Stomach (tissue), 9 donors: Measurements from ENCODE around the gene NOTO. TPM values are rescaled to one million over a fixed set of nuclear protein-coding genes. Genes with fewer than 3 reads are reported as not detected.

Experiments used
- DNase-seq, 2 donors: peaks; one replicate each; pipeline versions ENCODE4 v3.0.0 to v3.0.0-alpha.2; 2013 to 2019
- H3K27ac ChIP-seq, 5 donors: fragments of 200-600 bp in 4 of 5; sonication (generic) in 4 of 5; one replicate each; pipeline ENCODE4 v1.5.1; 2013 to 2019; ENCODE audit warnings: mild to moderate bottlenecking in 1 of 5, moderate library complexity in 1 of 5
- H3K27me3 ChIP-seq, 3 donors: fragments of 200-600 bp; sonication (generic); one replicate each; pipeline ENCODE4 v1.5.1; 2017 to 2019; ENCODE audit warnings: mixed run types in 1 of 3
- H3K36me3 ChIP-seq, 4 donors: fragments of 200-600 bp; sonication (generic); 1 replicate in 3 of 4; 2 replicates in 1 of 4; pipeline ENCODE4 v1.5.1; 2016 to 2019
- H3K4me1 ChIP-seq, 4 donors: fragments of 200-600 bp; sonication (generic); one replicate each; pipeline ENCODE4 v1.5.1; 2016 to 2019
- H3K4me3 ChIP-seq, 4 donors: fragments of 200-600 bp; sonication (generic) in 3 of 4; one replicate each; pipeline ENCODE4 v1.5.1; 2016 to 2019; ENCODE audit warnings: mild to moderate bottlenecking in 1 of 4
- H3K9me3 ChIP-seq, 4 donors: fragments of 200-600 bp; sonication (generic); one replicate each; pipeline ENCODE4 v1.5.1; 2016 to 2019
- EP300 ChIP-seq: sonication (generic); formaldehyde crosslinking; IDR thresholded peaks from one replicate; pipeline ENCODE4 v1.6.1; 2017; ENCODE audit warnings: antibody characterized with exemption
- POLR2A ChIP-seq, 4 donors: fragments of 450-650 bp; IDR thresholded peaks; one replicate each; pipeline ENCODE4 v1.6.1; 2016; ENCODE audit warnings: antibody characterized with exemption in 4 of 4, control low read depth in 2 of 4, mild to moderate bottlenecking in 1 of 4, moderate library complexity in 1 of 4
- POLR2AphosphoS5 ChIP-seq, 3 donors: sonication (generic); formaldehyde crosslinking; IDR thresholded peaks; one replicate each; pipeline ENCODE4 v1.6.1; 2016; ENCODE audit warnings: antibody characterized with exemption in 3 of 3
- WGBS, 5 donors: extraction: QIAGEN DNeasy Blood & Tissue Kit in 3 of 5; methylation state at CpG; one replicate each; pipeline versions ENCODE4 v1.1.5 to v1.1.7; 2013 to 2018; 5-methylcytosine and 5-hydroxymethylcytosine counted together
- intact Hi-C: fragments of 100-400 bp; cut with DNase I; formaldehyde crosslinking; loops from one replicate; pipeline ENCODE4 v1.15.1; 2023; ENCODE audit warnings: low total_unique reads
- polyA plus RNA-seq, 3 donors: library from polyadenylated mRNA; stranded (reverse); fragments of 200-250 nt; gene quantifications; one replicate each; pipeline ENCODE4 v1.2.3, GENCODE V29; 2013
- total RNA-seq, 5 donors: library from RNA; depleted of rRNA; stranded (reverse); fragments of >200 nt; gene quantifications; one replicate each; pipeline versions ENCODE4 v1.1.0 to v1.2.3, GENCODE V29; 2014 to 2016
- TF ChIP-seq, protein P1 (sequence below), 7 experiments: fragments of 450-650 bp in 4 of 7; fragments of 200-600 bp in 3 of 7; sonication (generic) in 3 of 7; IDR thresholded peaks; one replicate each; pipeline ENCODE4 v1.5.1; 2016 to 2019; ENCODE audit warnings: antibody characterized with exemption in 7 of 7, control low read depth in 2 of 7, mild to moderate bottlenecking in 1 of 7
- donor health status: healthy with polysubstance abuse.
- donor health status: Bipolar disorder and iron deficiency.
- donor health status: healthy.

The NOTO gene
- total and polyA plus RNA-seq, 8 donors, result 0.25 to 0.31 TPM; not detected in 6

DNA sequence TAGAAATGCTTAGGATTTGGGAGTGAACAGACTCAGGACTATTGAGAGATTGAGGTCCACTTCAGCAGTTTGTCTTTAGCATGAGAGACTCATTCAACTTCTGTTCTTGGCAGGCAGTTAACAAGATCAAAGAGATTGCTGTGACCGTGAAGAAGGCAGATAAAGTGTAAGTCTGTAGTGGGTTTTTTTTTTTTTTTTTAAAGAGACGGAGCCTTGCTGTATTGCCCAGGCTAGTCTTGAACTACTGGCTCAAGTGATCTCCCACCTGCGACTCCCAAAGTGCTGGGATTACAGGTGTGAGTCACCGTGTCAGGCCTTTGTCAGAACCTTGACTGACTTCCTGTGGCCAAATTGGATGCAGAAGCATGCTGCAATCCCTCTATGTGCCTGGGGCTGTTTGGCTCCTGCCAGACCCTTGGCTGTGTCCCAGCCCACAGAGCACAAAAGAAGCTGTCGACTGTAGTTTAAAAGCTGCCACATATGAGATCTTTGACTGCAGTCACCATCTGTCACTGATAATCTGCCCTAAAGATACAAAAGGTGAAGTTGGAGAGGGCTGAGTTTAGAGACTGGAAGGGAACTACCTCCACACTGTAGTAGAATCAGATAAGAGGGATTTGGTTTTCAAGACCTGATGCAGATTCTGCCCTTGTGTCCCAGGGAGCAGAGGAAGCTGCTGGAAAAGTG is 41.7 kb downstream of the NOTO start:
- peaks cover 89 to 100% (median 99%) of the 10 kb centered on the region in 4 donors for H3K36me3 ChIP-seq

DNA sequence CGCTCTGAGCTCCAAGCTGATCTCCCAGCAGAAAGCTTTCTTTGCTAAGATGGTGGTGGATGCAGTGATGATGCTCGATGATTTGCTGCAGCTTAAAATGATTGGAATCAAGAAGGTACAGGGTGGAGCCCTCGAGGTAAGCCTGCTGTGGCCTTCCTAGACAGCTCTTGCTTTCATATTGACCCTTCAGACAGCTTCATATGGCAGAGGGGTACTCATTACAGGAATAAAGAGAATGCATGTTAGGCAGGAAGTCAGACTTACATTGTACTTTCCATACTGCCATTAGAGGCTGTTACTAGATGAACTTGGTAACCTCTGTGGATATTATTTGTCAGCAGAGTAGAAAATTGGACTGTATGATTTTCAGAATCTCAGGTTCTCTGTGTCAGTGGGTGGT is 42.2 kb downstream of the NOTO start:
- Histone ChIP-seq H3K4me1 (peaks cover 0 to 3% (median 0%) of the 10 kb centered on the region in 4 donors), H3K36me3 (peaks cover 92 to 100% (median 99%) of the 10 kb centered on the region in 4 donors), H3K27ac (no peak overlapping the region), H3K4me3 (no peak overlapping the region), H3K9me3 (no peaks in the 10 kb centered on the region), H3K27me3 (no peaks in the 10 kb centered on the region)
- WGBS, 5 donors, result 86 to 97% (median 88%) methylated on average over 3 of the region's 3 CpGs
- intact Hi-C loops, result no loop called here
- TF ChIP-seq, protein P1, sequence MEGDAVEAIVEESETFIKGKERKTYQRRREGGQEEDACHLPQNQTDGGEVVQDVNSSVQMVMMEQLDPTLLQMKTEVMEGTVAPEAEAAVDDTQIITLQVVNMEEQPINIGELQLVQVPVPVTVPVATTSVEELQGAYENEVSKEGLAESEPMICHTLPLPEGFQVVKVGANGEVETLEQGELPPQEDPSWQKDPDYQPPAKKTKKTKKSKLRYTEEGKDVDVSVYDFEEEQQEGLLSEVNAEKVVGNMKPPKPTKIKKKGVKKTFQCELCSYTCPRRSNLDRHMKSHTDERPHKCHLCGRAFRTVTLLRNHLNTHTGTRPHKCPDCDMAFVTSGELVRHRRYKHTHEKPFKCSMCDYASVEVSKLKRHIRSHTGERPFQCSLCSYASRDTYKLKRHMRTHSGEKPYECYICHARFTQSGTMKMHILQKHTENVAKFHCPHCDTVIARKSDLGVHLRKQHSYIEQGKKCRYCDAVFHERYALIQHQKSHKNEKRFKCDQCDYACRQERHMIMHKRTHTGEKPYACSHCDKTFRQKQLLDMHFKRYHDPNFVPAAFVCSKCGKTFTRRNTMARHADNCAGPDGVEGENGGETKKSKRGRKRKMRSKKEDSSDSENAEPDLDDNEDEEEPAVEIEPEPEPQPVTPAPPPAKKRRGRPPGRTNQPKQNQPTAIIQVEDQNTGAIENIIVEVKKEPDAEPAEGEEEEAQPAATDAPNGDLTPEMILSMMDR (IDR thresholded peaks at IDR 0.05), result no peak
- TF ChIP-seq POLR2A (IDR thresholded peaks at IDR 0.05), result no peak
- TF ChIP-seq POLR2AphosphoS5 (IDR thresholded peaks at IDR 0.05), result no peak
- TF ChIP-seq EP300, result no peak
- DNase-seq, result no peak

More for the DNA sequence above, 41.7 kb downstream of the NOTO start:
- Histone ChIP-seq H3K9me3 (no peaks in the 10 kb centered on the region), H3K4me1 (peaks cover 0 to 9% (median 2%) of the 10 kb centered on the region in 4 donors), H3K27me3 (no peaks in the 10 kb centered on the region), H3K4me3 (no peak overlapping the region), H3K27ac (no peak overlapping the region)
- 36 to 56% (median 39%) methylated on average over 5 of the region's 5 CpGs for WGBS, 5 donors
- TF ChIP-seq POLR2A (IDR thresholded peaks at IDR 0.05) (no peak), POLR2AphosphoS5 (IDR thresholded peaks at IDR 0.05) (no peak), EP300 (no peak)
- TF ChIP-seq, protein P1 (IDR thresholded peaks at IDR 0.05), result no peak
- DNase-seq, result no peak
- intact Hi-C loops, result no loop called here

DNA sequence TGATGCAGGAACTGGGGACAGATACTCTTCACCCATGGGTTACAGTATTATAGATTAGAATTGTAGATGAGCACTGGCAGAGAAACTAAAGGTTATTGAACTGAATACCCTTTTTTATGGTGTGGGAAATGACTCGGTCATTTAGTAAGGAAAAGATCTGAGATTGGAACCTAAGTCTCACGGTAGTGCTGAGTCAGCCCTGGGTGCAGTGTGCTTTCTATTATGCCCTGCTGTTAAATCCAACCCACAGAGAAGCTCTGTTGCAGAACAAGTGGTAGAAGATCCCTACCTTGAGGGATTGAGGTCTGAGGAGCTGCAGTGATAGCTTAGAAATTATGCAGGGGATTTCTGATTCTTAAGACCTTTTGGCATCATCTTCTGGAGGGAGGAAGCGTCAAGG is 44.5 kb downstream of the NOTO start:
- 78 to 87% (median 82%) methylated on average over 3 of the region's 3 CpGs for WGBS, 5 donors
- DNase-seq, result no peak
- intact Hi-C loops, result no loop called here
- no peak overlapping the region for H3K27ac ChIP-seq
- peaks cover 95 to 100% (median 99%) of the 10 kb centered on the region in 4 donors for H3K36me3 ChIP-seq
- H3K9me3 ChIP-seq, result no peaks in the 10 kb centered on the region
- no peaks in the 10 kb centered on the region for H3K4me1 ChIP-seq
- H3K4me3 ChIP-seq, result no peak overlapping the region
- TF ChIP-seq, protein P1 (IDR thresholded peaks at IDR 0.05), result no peak
- TF ChIP-seq EP300, result no peak
- TF ChIP-seq POLR2A (IDR thresholded peaks at IDR 0.05), result no peak
- no peak for TF ChIP-seq POLR2AphosphoS5 (IDR thresholded peaks at IDR 0.05)
- H3K27me3 ChIP-seq, result no peaks in the 10 kb centered on the region

DNA sequence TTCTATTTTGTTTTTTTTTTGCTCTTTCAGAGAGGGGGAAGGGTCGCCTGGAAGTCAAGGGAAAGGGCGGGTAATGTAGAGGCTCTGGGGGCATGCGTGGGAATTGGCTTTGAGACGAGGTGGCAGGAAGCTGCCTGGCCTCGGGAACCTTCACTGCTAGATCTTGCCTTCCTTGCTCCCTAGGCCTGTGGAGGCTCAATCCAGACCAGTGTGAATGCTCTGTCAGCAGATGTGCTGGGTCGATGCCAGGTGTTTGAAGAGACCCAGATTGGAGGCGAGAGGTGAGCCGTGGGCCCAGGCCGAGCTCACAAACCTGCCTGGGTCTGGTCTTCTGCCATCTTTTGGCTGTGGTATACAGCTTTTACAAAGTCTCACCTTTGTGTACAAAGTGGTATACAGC is 47.3 kb downstream of the NOTO start:
- TF ChIP-seq POLR2A (IDR thresholded peaks at IDR 0.05) (no peak), POLR2AphosphoS5 (IDR thresholded peaks at IDR 0.05) (no peak), EP300 (no peak)
- TF ChIP-seq, protein P1 (IDR thresholded peaks at IDR 0.05), result no peak
- intact Hi-C loops, result no loop called here
- no peaks in the 10 kb centered on the region for H3K9me3 ChIP-seq
- H3K4me3 ChIP-seq, result no peak overlapping the region
- WGBS, 5 donors, result 81 to 91% (median 86%) methylated on average over 9 of the region's 9 CpGs
- no peaks in the 10 kb centered on the region for H3K4me1 ChIP-seq
- H3K36me3 ChIP-seq, result peaks cover 85 to 100% (median 100%) of the 10 kb centered on the region in 4 donors
- H3K27me3 ChIP-seq, result no peaks in the 10 kb centered on the region
- H3K27ac ChIP-seq, result no peak overlapping the region
- DNase-seq, result no peak
